SK-N-SH (cell line): ENCODE data around the gene FRS2. TPM values are rescaled to one million over a fixed set of nuclear protein-coding genes. Genes with fewer than 3 reads are reported as not detected.

Experiments used
- CTCF ChIA-PET: fragments of 300-600, 350-600 bp; formaldehyde crosslinking; extraction: SDS; loops from one replicate; lab custom pipeline; 2021; lab: Yijun Ruan, JAX
- POLR2A ChIA-PET: fragments of 350-600 bp; sonication (Branson Sonifier 250); formaldehyde crosslinking; extraction: SDS; loops from one replicate; lab custom pipeline; 2020; ENCODE audit warnings: antibody characterized with exemption, inconsistent platforms; lab: Yijun Ruan, JAX
- DNase-seq: peaks from one replicate; pipeline ENCODE4 v3.0.0; 2012
- H2AFZ ChIP-seq: fragments of 200-600 bp; sonication (generic); 2 replicates; pipeline ENCODE4 v1.8.1; 2016; ENCODE audit warnings: antibody characterized with exemption, mild to moderate bottlenecking, low read depth
- H3F3A ChIP-seq: fragments of 200-600 bp; sonication (generic); replicated peaks from 2 replicates; pipeline ENCODE3; 2016; ENCODE audit warnings: antibody characterized with exemption, mild to moderate bottlenecking; ENCODE audit not compliant: insufficient read depth
- H3K27ac ChIP-seq, 2 experiments: fragments of 200-500 bp in 1 of 2; fragments of 200-600 bp in 1 of 2; sonication (Bioruptor generic) in 1 of 2; sonication (generic), shearing (Covaris generic) in 1 of 2; 2 replicates each; pipeline versions ENCODE4 v1.5.1 to v1.6.1; 2014 to 2016; ENCODE audit warnings: low read depth in 2 of 2, inconsistent platforms in 1 of 2, low read length in 1 of 2, mild to moderate bottlenecking in 1 of 2, mixed read lengths in 1 of 2
- H3K27me3 ChIP-seq: fragments of 200-600 bp; sonication (generic), shearing (Covaris generic); 2 replicates; pipeline ENCODE4 v1.6.1; 2016; ENCODE audit warnings: mixed run types; ENCODE audit not compliant: insufficient read depth
- H3K36me3 ChIP-seq, 2 experiments: fragments of 200-500 bp in 1 of 2; fragments of 200-600 bp in 1 of 2; sonication (Bioruptor generic) in 1 of 2; sonication (generic) in 1 of 2; replicated peaks in 1 of 2; 2 replicates each; pipeline versions ENCODE3 to v1.5.1; 2014 to 2016; ENCODE audit warnings: low read length in 1 of 2, mild to moderate bottlenecking in 1 of 2; ENCODE audit not compliant: insufficient read depth in 2 of 2, control insufficient read depth in 1 of 2
- H3K4me1 ChIP-seq, 2 experiments: fragments of 200-500 bp in 1 of 2; fragments of 200-600 bp in 1 of 2; sonication (Bioruptor generic) in 1 of 2; sonication (generic), shearing (Covaris generic) in 1 of 2; 2 replicates each; pipeline versions ENCODE4 v1.5.1 to v1.6.1; 2014 to 2016; ENCODE audit warnings: low read depth in 1 of 2, low read length in 1 of 2, mixed run types in 1 of 2; ENCODE audit not compliant: insufficient read depth in 2 of 2, control insufficient read depth in 1 of 2
- H3K4me2 ChIP-seq: fragments of 200-600 bp; sonication (generic), shearing (Covaris generic); 2 replicates; pipeline ENCODE4 v1.6.1; 2017; ENCODE audit warnings: mixed run types
- H3K4me3 ChIP-seq, 2 experiments: fragments of 200-500 bp in 1 of 2; fragments of 200-600 bp in 1 of 2; sonication (Bioruptor generic) in 1 of 2; sonication (generic), shearing (Covaris generic) in 1 of 2; 2 replicates each; pipeline versions ENCODE4 v1.5.1 to v1.8.1; 2014 to 2016; ENCODE audit warnings: low read depth in 2 of 2, inconsistent platforms in 1 of 2, low read length in 1 of 2, mild to moderate bottlenecking in 1 of 2, mixed read lengths in 1 of 2, moderate library complexity in 1 of 2
- H3K79me2 ChIP-seq: fragments of 200-600 bp; sonication (generic); 2 replicates; pipeline ENCODE4 v1.8.1; 2017; ENCODE audit warnings: mild to moderate bottlenecking; ENCODE audit not compliant: insufficient read depth
- H3K9ac ChIP-seq: fragments of 200-600 bp; sonication (generic); 2 replicates; pipeline ENCODE4 v1.6.1; 2017; ENCODE audit warnings: mixed run types
- H3K9me2 ChIP-seq: fragments of 200-600 bp; sonication (generic); 2 replicates; pipeline ENCODE4 v1.6.1; 2017; ENCODE audit warnings: mixed run types
- H3K9me3 ChIP-seq: fragments of 200-600 bp; sonication (generic); 2 replicates; pipeline ENCODE4 v1.6.1; 2017; ENCODE audit warnings: mixed run types, mild to moderate bottlenecking, moderate library complexity
- H4K20me1 ChIP-seq: fragments of 200-600 bp; sonication (generic); 2 replicates; pipeline ENCODE4 v1.6.1; 2017; ENCODE audit warnings: mild to moderate bottlenecking, mixed run types; ENCODE audit not compliant: insufficient read depth
- ELF1 ChIP-seq: IDR thresholded peaks from 2 replicates; pipeline ENCODE4 v1.4.0; 2012
- EZH2phosphoT487 ChIP-seq: fragments of 200-600 bp; sonication (generic); IDR thresholded peaks from 2 replicates; pipeline ENCODE4 v1.6.1; 2017; ENCODE audit warnings: low read depth, mixed run types, mild to moderate bottlenecking, antibody characterized with exemption, moderate library complexity, borderline replicate concordance
- FOSL2 ChIP-seq: IDR thresholded peaks from 2 replicates; pipeline ENCODE4 v1.4.0; 2012; ENCODE audit warnings: low read depth, mild to moderate bottlenecking, moderate library complexity, borderline replicate concordance
- FOXM1 ChIP-seq: IDR thresholded peaks from 2 replicates; pipeline ENCODE4 v1.4.0; 2012; ENCODE audit warnings: low read depth, mild to moderate bottlenecking
- GABPA ChIP-seq: IDR thresholded peaks from 2 replicates; pipeline ENCODE4 v1.4.0; 2012; ENCODE audit warnings: low read depth, mild to moderate bottlenecking
- MEF2A ChIP-seq: IDR thresholded peaks from 2 replicates; pipeline ENCODE4 v1.4.0; 2012; ENCODE audit warnings: low read depth, borderline replicate concordance
- MXI1 ChIP-seq: IDR thresholded peaks from 2 replicates; pipeline ENCODE4 v1.6.1; 2012; ENCODE audit warnings: mild to moderate bottlenecking, low read depth, low read length, improper control_type of control experiment
- NRF1 ChIP-seq: IDR thresholded peaks from 2 replicates; pipeline ENCODE4 v1.6.1; 2012; ENCODE audit warnings: low read depth, mild to moderate bottlenecking, low read length
- POLR2AphosphoS5 ChIP-seq: IDR thresholded peaks from 2 replicates; pipeline ENCODE4 v1.6.1; 2012; ENCODE audit warnings: low read depth, low read length
- RCOR1 ChIP-seq: fragments of 150-350 bp; IDR thresholded peaks from 2 replicates; pipeline ENCODE4 v1.6.1; 2017; ENCODE audit warnings: antibody characterized with exemption, low read length
- RFX5 ChIP-seq: IDR thresholded peaks from 2 replicates; pipeline ENCODE4 v1.6.1; 2012; ENCODE audit warnings: mild to moderate bottlenecking, improper control_type of control experiment, low read length
- RXRA ChIP-seq: IDR thresholded peaks from 2 replicates; pipeline ENCODE4 v1.4.0; 2012; ENCODE audit warnings: low read depth, mild to moderate bottlenecking, borderline replicate concordance
- TAF1 ChIP-seq: IDR thresholded peaks from 2 replicates; pipeline ENCODE4 v1.6.1; 2012; ENCODE audit warnings: low read depth, mild to moderate bottlenecking, low read length, moderate library complexity, borderline replicate concordance
- TEAD4 ChIP-seq: IDR thresholded peaks from 2 replicates; pipeline ENCODE4 v1.4.0; 2012; ENCODE audit warnings: mild to moderate bottlenecking, borderline replicate concordance; ENCODE audit not compliant: insufficient read depth
- WGBS: methylation state at CpG from one replicate; pipeline ENCODE4 v1.1.6; 2017; ENCODE audit warnings: low lambda C conversion rate; 5-methylcytosine and 5-hydroxymethylcytosine counted together
- polyA plus RNA-seq, 3 experiments: library from polyadenylated mRNA; depleted of rRNA; stranded (reverse); fragments of >200 nt; gene quantifications; 2 replicates each; pipeline ENCODE4 v1.2.3, GENCODE V29; 2012
- TF ChIP-seq, protein P1 (sequence below): IDR thresholded peaks from 2 replicates; pipeline ENCODE4 v1.4.0; 2012; ENCODE audit warnings: low read depth, borderline replicate concordance
- TF ChIP-seq, protein P2 (sequence below): IDR thresholded peaks from 2 replicates; pipeline ENCODE4 v1.4.0; 2012; ENCODE audit warnings: low read depth, borderline replicate concordance
- TF ChIP-seq, protein P3 (sequence below): IDR thresholded peaks from 2 replicates; pipeline ENCODE4; 2012
- TF ChIP-seq, protein P4 (sequence below): fragments of 200-600 bp; sonication (generic); IDR thresholded peaks from 2 replicates; pipeline ENCODE4 v1.6.1; 2017; ENCODE audit warnings: antibody characterized with exemption, mild to moderate bottlenecking, moderate library complexity
- TF ChIP-seq, protein P5 (sequence below): IDR thresholded peaks from 2 replicates; pipeline ENCODE4 v1.4.0; 2012; ENCODE audit warnings: low read depth

FRS2 gene
- polyA plus RNA-seq, 1 of the 3 experiments (the other 2 are of a cell fraction) = 7.1 TPM

DNA sequence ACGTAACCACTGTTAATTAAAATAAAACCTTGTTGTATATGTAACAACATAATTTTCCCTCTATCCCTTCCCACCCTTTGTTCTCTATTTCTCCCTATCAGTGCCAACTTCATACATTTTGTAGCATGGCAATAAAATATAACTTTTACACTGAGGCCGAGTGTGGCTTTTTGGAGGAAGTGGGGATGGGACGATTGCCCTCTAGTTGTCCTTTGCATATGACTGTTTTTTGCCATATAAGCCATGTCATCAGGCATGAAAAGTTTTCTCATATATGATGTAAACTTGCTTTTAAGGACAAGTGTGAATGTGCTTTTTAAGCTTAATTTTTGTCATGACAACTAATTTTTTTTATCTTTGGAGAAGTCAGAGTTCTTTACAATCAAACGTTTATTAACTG, 108.8 kb downstream of the FRS2 start:
- Histone ChIP-seq H3K9me3 (no peaks in the 10 kb centered on the region), H3K79me2 (no peaks in the 10 kb centered on the region; the same call in 1 of the 2 replicates), H2AFZ (no peak overlapping the region), H3F3A (peaks cover 14% of the 10 kb centered on the region), H3K27me3 (no peaks in the 10 kb centered on the region), H3K9me2 (no peaks in the 10 kb centered on the region), H3K27ac (no peak overlapping the region), H3K9ac (no peak overlapping the region), H4K20me1 (no peaks in the 10 kb centered on the region), H3K36me3 (peaks cover 30 to 38% of the 10 kb centered on the region in 2 experiments), H3K4me2 (no peak overlapping the region), H3K4me3 (no peak overlapping the region), H3K4me1 (peaks cover 0 to 2% of the 10 kb centered on the region in 2 experiments; a peak in 2 of 4 replicates)
- 94% methylated on average over 4 of the region's 4 CpGs for WGBS
- CTCF ChIA-PET = interaction anchor here (1.2 to 3.1 kb wide), 3 partner anchors 9 to 60 kb away, joined by 3 to 27 read pairs (median 3); no protein-coding TSS in a partner anchor
- POLR2A ChIA-PET = no interaction called here
- no peak for DNase-seq
- no peak for TF ChIP-seq POLR2AphosphoS5
- no peak for TF ChIP-seq RCOR1
- no peak for TF ChIP-seq FOXM1
- no peak for TF ChIP-seq ELF1
- no peak for TF ChIP-seq NRF1
- TF ChIP-seq EZH2phosphoT487 = no peak

GRCh38 chr12:69580074-69580473, 109.9 kb downstream of the FRS2 start:
- CTCF ChIA-PET = interaction anchor here (0.6 to 3.1 kb wide), 5 partner anchors 10 to 222 kb away, joined by 3 to 27 read pairs (median 3); no protein-coding TSS in a partner anchor
- WGBS = 97% methylated on average over 1 of the region's 1 CpG
- H3K4me2 ChIP-seq = no peak overlapping the region

More at GRCh38 chr12:69580074-69580473, 109.9 kb downstream of the FRS2 start:
- H3K4me3 ChIP-seq = no peak overlapping the region
- H3K79me2 ChIP-seq = no peaks in the 10 kb centered on the region; the same call in 1 of the 2 replicates
- no peaks in the 10 kb centered on the region for H3K27me3 ChIP-seq
- H3K9me3 ChIP-seq = no peaks in the 10 kb centered on the region
- H3K4me1 ChIP-seq = peaks cover 0 to 2% of the 10 kb centered on the region in 2 experiments; a peak in 2 of 4 replicates
- H3F3A ChIP-seq = peaks cover 14% of the 10 kb centered on the region
- TF ChIP-seq MXI1 (no peak), EZH2phosphoT487 (no peak), FOSL2 (no peak), GABPA (no peak), TAF1 (no peak), MEF2A (no peak), RFX5 (no peak), ELF1 (no peak), RXRA (no peak), TEAD4 (no peak)
- TF ChIP-seq, protein P1, sequence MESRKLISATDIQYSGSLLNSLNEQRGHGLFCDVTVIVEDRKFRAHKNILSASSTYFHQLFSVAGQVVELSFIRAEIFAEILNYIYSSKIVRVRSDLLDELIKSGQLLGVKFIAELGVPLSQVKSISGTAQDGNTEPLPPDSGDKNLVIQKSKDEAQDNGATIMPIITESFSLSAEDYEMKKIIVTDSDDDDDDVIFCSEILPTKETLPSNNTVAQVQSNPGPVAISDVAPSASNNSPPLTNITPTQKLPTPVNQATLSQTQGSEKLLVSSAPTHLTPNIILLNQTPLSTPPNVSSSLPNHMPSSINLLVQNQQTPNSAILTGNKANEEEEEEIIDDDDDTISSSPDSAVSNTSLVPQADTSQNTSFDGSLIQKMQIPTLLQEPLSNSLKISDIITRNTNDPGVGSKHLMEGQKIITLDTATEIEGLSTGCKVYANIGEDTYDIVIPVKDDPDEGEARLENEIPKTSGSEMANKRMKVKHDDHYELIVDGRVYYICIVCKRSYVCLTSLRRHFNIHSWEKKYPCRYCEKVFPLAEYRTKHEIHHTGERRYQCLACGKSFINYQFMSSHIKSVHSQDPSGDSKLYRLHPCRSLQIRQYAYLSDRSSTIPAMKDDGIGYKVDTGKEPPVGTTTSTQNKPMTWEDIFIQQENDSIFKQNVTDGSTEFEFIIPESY = no peak
- TF ChIP-seq, protein P2, sequence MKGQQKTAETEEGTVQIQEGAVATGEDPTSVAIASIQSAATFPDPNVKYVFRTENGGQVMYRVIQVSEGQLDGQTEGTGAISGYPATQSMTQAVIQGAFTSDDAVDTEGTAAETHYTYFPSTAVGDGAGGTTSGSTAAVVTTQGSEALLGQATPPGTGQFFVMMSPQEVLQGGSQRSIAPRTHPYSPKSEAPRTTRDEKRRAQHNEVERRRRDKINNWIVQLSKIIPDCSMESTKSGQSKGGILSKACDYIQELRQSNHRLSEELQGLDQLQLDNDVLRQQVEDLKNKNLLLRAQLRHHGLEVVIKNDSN = no peak
- TF ChIP-seq, protein P3, sequence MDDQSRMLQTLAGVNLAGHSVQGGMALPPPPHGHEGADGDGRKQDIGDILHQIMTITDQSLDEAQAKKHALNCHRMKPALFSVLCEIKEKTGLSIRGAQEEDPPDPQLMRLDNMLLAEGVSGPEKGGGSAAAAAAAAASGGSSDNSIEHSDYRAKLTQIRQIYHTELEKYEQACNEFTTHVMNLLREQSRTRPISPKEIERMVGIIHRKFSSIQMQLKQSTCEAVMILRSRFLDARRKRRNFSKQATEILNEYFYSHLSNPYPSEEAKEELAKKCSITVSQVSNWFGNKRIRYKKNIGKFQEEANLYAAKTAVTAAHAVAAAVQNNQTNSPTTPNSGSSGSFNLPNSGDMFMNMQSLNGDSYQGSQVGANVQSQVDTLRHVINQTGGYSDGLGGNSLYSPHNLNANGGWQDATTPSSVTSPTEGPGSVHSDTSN = no peak
- TF ChIP-seq, protein P4, sequence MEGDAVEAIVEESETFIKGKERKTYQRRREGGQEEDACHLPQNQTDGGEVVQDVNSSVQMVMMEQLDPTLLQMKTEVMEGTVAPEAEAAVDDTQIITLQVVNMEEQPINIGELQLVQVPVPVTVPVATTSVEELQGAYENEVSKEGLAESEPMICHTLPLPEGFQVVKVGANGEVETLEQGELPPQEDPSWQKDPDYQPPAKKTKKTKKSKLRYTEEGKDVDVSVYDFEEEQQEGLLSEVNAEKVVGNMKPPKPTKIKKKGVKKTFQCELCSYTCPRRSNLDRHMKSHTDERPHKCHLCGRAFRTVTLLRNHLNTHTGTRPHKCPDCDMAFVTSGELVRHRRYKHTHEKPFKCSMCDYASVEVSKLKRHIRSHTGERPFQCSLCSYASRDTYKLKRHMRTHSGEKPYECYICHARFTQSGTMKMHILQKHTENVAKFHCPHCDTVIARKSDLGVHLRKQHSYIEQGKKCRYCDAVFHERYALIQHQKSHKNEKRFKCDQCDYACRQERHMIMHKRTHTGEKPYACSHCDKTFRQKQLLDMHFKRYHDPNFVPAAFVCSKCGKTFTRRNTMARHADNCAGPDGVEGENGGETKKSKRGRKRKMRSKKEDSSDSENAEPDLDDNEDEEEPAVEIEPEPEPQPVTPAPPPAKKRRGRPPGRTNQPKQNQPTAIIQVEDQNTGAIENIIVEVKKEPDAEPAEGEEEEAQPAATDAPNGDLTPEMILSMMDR = no peak
- TF ChIP-seq, protein P5, sequence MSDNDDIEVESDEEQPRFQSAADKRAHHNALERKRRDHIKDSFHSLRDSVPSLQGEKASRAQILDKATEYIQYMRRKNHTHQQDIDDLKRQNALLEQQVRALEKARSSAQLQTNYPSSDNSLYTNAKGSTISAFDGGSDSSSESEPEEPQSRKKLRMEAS = no peak
- no peak overlapping the region for H3K9ac ChIP-seq
- H4K20me1 ChIP-seq = no peaks in the 10 kb centered on the region
- no peak overlapping the region for H2AFZ ChIP-seq
- DNase-seq = no peak
- POLR2A ChIA-PET = no interaction called here
- H3K36me3 ChIP-seq = peaks cover 20 to 27% of the 10 kb centered on the region in 2 experiments
- H3K27ac ChIP-seq = no peak overlapping the region
- no peaks in the 10 kb centered on the region for H3K9me2 ChIP-seq
